ENCODE results near the gene TBX6. TPM values are rescaled to one million over a fixed set of nuclear protein-coding genes. Genes with fewer than 3 reads are reported as not detected.

Gene TBX6
- total and polyA plus RNA-seq, 10 of the 15 experiments (the other 5 are each of a cell fraction or from before 2014, with no cell fraction given) = 0.08 to 0.90 (median 0.31) TPM; not detected in 2

DNA sequence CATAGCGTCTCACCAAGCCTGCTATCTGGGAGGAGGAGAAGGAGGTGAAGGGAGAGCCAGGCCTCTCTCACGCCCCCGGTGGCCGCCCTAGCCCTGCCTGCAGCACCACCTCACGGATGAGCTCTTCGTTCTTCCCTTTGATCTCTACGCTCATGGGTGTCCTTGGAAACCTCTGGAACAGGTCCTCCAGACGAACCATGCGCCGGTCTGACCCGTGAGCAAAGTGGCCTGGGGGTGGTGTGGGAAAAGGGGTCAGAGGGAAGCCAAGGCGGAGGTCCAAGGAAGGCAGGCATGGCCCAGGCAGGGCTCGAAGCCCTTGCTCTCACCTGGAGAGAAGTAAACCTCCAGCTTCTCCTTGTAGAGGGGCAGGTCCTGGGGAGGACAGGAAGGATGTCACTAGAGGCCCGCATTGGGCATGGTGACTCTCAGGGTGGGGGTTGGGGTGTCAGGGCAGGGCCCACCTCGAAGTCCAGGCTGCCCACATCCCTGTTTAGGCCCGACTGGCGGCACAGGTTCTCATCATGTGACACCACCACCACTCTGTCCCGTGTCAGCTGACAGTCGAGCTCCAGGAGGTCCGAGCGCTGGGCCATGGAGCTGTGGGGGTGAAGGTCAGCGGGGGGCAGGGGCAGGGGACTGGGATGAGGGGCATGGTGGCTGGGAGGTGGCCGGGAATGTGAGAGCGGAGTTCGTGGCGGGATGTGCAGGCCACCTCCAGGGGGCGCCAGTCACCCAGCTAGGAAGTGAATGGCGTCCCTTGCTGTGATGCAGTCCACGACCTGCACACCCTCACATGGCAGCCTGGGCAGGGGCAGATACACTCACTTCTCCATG, 20.7 kb upstream of the TBX6 start:
- Histone ChIP-seq H3K4me1 (ENCODE audit: control insufficient read depth, insufficient read depth, low read length) (peaks cover 2% of the 10 kb centered on the region), H3K27me3 (replicated peaks in 1 of 2; ENCODE audit: control insufficient read depth in 2 of 2, insufficient read depth in 2 of 2, low read length in 1 of 2) (no peaks in the 10 kb centered on the region), H3K9me3 (replicated peaks; ENCODE audit: control insufficient read depth, insufficient read depth, low read length) (no peaks in the 10 kb centered on the region), H2AFZ (ENCODE audit: control insufficient read depth, low read depth, low read length) (no peak overlapping the region), H3K4me2 (ENCODE audit: control insufficient read depth, insufficient read depth) (no peak overlapping the region), H3K36me3 (ENCODE audit: control insufficient read depth in 2 of 2, insufficient read depth in 2 of 2, low read length in 1 of 2) (no peaks in the 10 kb centered on the region), H3K27ac (ENCODE audit: control insufficient read depth, insufficient read depth) (no peak overlapping the region), H3K4me3 (no peak overlapping the region), H4K20me1 (ENCODE audit: control insufficient read depth, insufficient read depth) (no peaks in the 10 kb centered on the region), H3K79me2 (ENCODE audit: control insufficient read depth, insufficient read depth, low read length) (no peaks in the 10 kb centered on the region), H3K9ac (ENCODE audit: control insufficient read depth, insufficient read depth, low read length) (no peak overlapping the region)
- FAIRE-seq (peak; percentile 61), DNase-seq (ENCODE audit: low read depth, low spot score) (no peak), ATAC-seq (peak; percentile 93)
- POLR2A ChIA-PET = interaction anchor here (0.9 kb wide), 1 partner anchor 297 kb away, joined by 4 read pairs; no protein-coding TSS in a partner anchor
- WGBS (ENCODE audit: insufficient coverage, insufficient replicate concordance, low lambda C conversion rate, missing lambda C conversion rate) = 34% methylated on average over 25 of the region's 29 CpGs
- RAD21 ChIA-PET (ENCODE audit: unreplicated experiment) = interaction anchor here (0.7 to 3.0 kb wide), 7 partner anchors 8 to 71 kb away, joined by 3 to 13 read pairs (median 3); partner anchors contain the start of genes CORO1A and TBX6
- intact Hi-C loops (cut with micrococcal nuclease; ENCODE audit: unreplicated experiment) = no loop called here
- no TSS peak for BruUV-seq (replicated peaks)
- CTCF ChIA-PET = interaction anchor here (0.7 to 3.0 kb wide), 11 partner anchors 9 to 296 kb away, joined by 3 to 22 read pairs (median 7); partner anchors contain the start of genes CORO1A, MAPK3, TBX6 and ZNF771
- SMC1A ChIA-PET (ENCODE audit: uncharacterized antibody, unreplicated experiment) = interaction anchor here (0.7 to 1.6 kb wide), 4 partner anchors 9 to 232 kb away, joined by 3 to 6 read pairs (median 3); partner anchors contain the start of gene TBX6
- in situ Hi-C loops (cut with MboI) = no loop called here
- TF ChIP-seq HDGF (IDR thresholded peaks at IDR 0.05) = no peak
- TF ChIP-seq, protein P1, sequence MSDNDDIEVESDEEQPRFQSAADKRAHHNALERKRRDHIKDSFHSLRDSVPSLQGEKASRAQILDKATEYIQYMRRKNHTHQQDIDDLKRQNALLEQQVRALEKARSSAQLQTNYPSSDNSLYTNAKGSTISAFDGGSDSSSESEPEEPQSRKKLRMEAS (IDR thresholded peaks at IDR 0.05; ENCODE audit: low read depth, low read length) = no peak
- TF ChIP-seq KAT2A (conservative IDR thresholded peaks at IDR 0.05; ENCODE audit: control insufficient read depth, low read depth, low read length) = no peak
- no peak for TF ChIP-seq ZNF217 (IDR thresholded peaks at IDR 0.05)
- TF ChIP-seq, protein P2, sequence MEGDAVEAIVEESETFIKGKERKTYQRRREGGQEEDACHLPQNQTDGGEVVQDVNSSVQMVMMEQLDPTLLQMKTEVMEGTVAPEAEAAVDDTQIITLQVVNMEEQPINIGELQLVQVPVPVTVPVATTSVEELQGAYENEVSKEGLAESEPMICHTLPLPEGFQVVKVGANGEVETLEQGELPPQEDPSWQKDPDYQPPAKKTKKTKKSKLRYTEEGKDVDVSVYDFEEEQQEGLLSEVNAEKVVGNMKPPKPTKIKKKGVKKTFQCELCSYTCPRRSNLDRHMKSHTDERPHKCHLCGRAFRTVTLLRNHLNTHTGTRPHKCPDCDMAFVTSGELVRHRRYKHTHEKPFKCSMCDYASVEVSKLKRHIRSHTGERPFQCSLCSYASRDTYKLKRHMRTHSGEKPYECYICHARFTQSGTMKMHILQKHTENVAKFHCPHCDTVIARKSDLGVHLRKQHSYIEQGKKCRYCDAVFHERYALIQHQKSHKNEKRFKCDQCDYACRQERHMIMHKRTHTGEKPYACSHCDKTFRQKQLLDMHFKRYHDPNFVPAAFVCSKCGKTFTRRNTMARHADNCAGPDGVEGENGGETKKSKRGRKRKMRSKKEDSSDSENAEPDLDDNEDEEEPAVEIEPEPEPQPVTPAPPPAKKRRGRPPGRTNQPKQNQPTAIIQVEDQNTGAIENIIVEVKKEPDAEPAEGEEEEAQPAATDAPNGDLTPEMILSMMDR (IDR thresholded peaks at IDR 0.05 in 2 of 3, conservative IDR thresholded peaks at IDR 0.05 in 1 of 3; ENCODE audit: control insufficient read depth in 2 of 3, extremely low read depth in 1 of 3, insufficient read depth in 1 of 3, low read depth in 3 of 3, low read length in 3 of 3) = peak; percentile 75 to 87 (median 76)
- TF ChIP-seq YY1 (IDR thresholded peaks at IDR 0.05; ENCODE audit: low read depth, low read length) = peak; percentile 91
- TF ChIP-seq, protein P3, sequence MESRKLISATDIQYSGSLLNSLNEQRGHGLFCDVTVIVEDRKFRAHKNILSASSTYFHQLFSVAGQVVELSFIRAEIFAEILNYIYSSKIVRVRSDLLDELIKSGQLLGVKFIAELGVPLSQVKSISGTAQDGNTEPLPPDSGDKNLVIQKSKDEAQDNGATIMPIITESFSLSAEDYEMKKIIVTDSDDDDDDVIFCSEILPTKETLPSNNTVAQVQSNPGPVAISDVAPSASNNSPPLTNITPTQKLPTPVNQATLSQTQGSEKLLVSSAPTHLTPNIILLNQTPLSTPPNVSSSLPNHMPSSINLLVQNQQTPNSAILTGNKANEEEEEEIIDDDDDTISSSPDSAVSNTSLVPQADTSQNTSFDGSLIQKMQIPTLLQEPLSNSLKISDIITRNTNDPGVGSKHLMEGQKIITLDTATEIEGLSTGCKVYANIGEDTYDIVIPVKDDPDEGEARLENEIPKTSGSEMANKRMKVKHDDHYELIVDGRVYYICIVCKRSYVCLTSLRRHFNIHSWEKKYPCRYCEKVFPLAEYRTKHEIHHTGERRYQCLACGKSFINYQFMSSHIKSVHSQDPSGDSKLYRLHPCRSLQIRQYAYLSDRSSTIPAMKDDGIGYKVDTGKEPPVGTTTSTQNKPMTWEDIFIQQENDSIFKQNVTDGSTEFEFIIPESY (IDR thresholded peaks at IDR 0.05) = peak; percentile 97
- TF ChIP-seq SMARCA5 (IDR thresholded peaks at IDR 0.05) = peak; percentile 98
- peak; percentile 34; the same call in 1 of the 2 replicates for TF ChIP-seq EED (IDR thresholded peaks at IDR 0.05; ENCODE audit: low read depth)
- TF ChIP-seq IKZF2 (IDR thresholded peaks at IDR 0.05) = 0 out of 4 replicates have a peak, but pooled peaks of 1 of the 2 experiments have one; percentile 12
- no peak for TF ChIP-seq SUPT20H (IDR thresholded peaks at IDR 0.05; ENCODE audit: borderline replicate concordance, control insufficient read depth, low read depth, low read length)
- no peak for TF ChIP-seq RELA (IDR thresholded peaks at IDR 0.05; ENCODE audit: borderline replicate concordance, partially characterized antibody)
- TF ChIP-seq, protein P4, sequence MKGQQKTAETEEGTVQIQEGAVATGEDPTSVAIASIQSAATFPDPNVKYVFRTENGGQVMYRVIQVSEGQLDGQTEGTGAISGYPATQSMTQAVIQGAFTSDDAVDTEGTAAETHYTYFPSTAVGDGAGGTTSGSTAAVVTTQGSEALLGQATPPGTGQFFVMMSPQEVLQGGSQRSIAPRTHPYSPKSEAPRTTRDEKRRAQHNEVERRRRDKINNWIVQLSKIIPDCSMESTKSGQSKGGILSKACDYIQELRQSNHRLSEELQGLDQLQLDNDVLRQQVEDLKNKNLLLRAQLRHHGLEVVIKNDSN (IDR thresholded peaks at IDR 0.05; ENCODE audit: borderline replicate concordance, extremely low read length, insufficient read depth, low read depth, low read length) = no peak
- TF ChIP-seq ZNF274 (IDR thresholded peaks at IDR 0.05; ENCODE audit: insufficient read depth, insufficient read length) = no peak

Data from GM12878 (cell line).